GM10248 (cell line): ENCODE data around the gene KDF1.

Experiments used
- CTCF ChIA-PET: fragments of 300-600 bp; sonication (Branson Sonifier 250); formaldehyde crosslinking; extraction: SDS; loops from one replicate; lab custom pipeline; 2021; ENCODE audit warnings: antibody characterized with exemption; lab: Yijun Ruan, JAX
- POLR2A ChIA-PET: fragments of 350-650 bp; sonication (Branson Sonifier 250); formaldehyde crosslinking; extraction: SDS; loops from one replicate; lab custom pipeline; 2020; ENCODE audit warnings: antibody characterized with exemption; lab: Yijun Ruan, JAX
- DNase-seq: peaks from one replicate; pipeline ENCODE4 v3.0.0; 2012; ENCODE audit errors: extremely low spot score
- CTCF ChIP-seq: IDR thresholded peaks from 2 replicates; pipeline ENCODE4 v1.5.1; 2012; ENCODE audit warnings: mild to moderate bottlenecking, low read depth; ENCODE audit errors: extremely low read depth, missing control alignments, control extremely low read depth

The KDF1 gene

GRCh38 chr1:26942656-26943055, 17.6 kb downstream of the KDF1 start:
- POLR2A ChIA-PET, result no interaction called here
- no peak for TF ChIP-seq CTCF
- no peak for DNase-seq
- CTCF ChIA-PET, result interaction anchor here (1.2 to 2.6 kb wide), 4 partner anchors 14 to 103 kb away, joined by 3 to 9 read pairs (median 4); no protein-coding TSS in a partner anchor

GRCh38 chr1:26941311-26941710, 19.0 kb downstream of the KDF1 start:
- no peak for TF ChIP-seq CTCF
- no peak for DNase-seq
- ChIA-PET CTCF (interaction anchor here (1.3 to 2.6 kb wide), 2 partner anchors 13 to 56 kb away, joined by 4 to 9 read pairs; no protein-coding TSS in a partner anchor), POLR2A (no interaction called here)

GRCh38 chr1:26938659-26939025, 21.6 kb downstream of the KDF1 start:
- DNase-seq, result no peak
- CTCF ChIA-PET, result no interaction called here
- POLR2A ChIA-PET, result no interaction called here
- no peak for TF ChIP-seq CTCF

GRCh38 chr1:26938004-26938658, 22.1 kb downstream of the KDF1 start:
- CTCF ChIA-PET, result interaction anchor here (1.3 kb wide), 2 partner anchors 11 to 60 kb away, joined by 4 to 5 read pairs; no protein-coding TSS in a partner anchor
- no peak for DNase-seq
- TF ChIP-seq CTCF, result no peak
- POLR2A ChIA-PET, result no interaction called here

- no peak for DNase-seq
- TF ChIP-seq CTCF, result no peak
- CTCF ChIA-PET, result interaction anchor here (1.1 to 1.3 kb wide), 3 partner anchors 10 to 61 kb away, joined by 3 to 5 read pairs (median 4); no protein-coding TSS in a partner anchor
- POLR2A ChIA-PET, result no interaction called here
Measured at GRCh38 chr1:26936823-26937222, 23.4 kb downstream of the KDF1 start.

GRCh38 chr1:26932531-26932930, 27.7 kb downstream of the KDF1 start:
- TF ChIP-seq CTCF, result no peak
- peak; percentile 71 for DNase-seq
- CTCF ChIA-PET, result no interaction called here
- POLR2A ChIA-PET, result no interaction called here
